GM12891 (cell line): ENCODE results near the gene ADCK1.
"Not testable (repeated sequence)": the region's sequence is repeated elsewhere in the genome, so short reads cannot be mapped to it uniquely, and the experiment has no call there.

ENCODE experiments used
- DNase-seq: peaks from one replicate; pipeline ENCODE4 v3.0.0; 2011; ENCODE audit warnings: low spot score; ENCODE audit not compliant: insufficient read length
- FAIRE-seq: peaks from 2 replicates; lab custom pipeline; 2011; peaks lifted over from hg19 to GRCh38; lab: Jason Lieb, UNC
- PAX5 ChIP-seq: IDR thresholded peaks from 2 replicates; pipeline ENCODE4 v1.6.1; 2011; ENCODE audit warnings: low read length, moderate library complexity, mild to moderate bottlenecking; ENCODE audit not compliant: insufficient read depth, severe bottlenecking
- POLR2A ChIP-seq: IDR thresholded peaks from 2 replicates; pipeline ENCODE4 v1.6.1; 2011; ENCODE audit warnings: low read depth, low read length, control low read depth
- POLR2AphosphoS5 ChIP-seq: IDR thresholded peaks from 2 replicates; pipeline ENCODE4 v1.6.1; 2011; ENCODE audit warnings: low read depth, low read length, control low read depth
- POU2F2 ChIP-seq: IDR thresholded peaks from 2 replicates; pipeline ENCODE4 v1.6.1; 2011; ENCODE audit warnings: low read depth, mild to moderate bottlenecking, control low read depth, low read length, moderate library complexity
- SPI1 ChIP-seq: IDR thresholded peaks from 2 replicates; pipeline ENCODE4 v1.6.1; 2011; ENCODE audit warnings: low read depth, low read length, control low read depth
- TAF1 ChIP-seq: IDR thresholded peaks from 2 replicates; pipeline ENCODE4 v1.6.1; 2011; ENCODE audit warnings: low read depth, low read length, control low read depth

ADCK1 gene

GRCh38 chr14:77880056-77880455 is 80.1 kb downstream of the ADCK1 start:
- no peak for FAIRE-seq
- no peak for TF ChIP-seq POLR2AphosphoS5
- no peak for TF ChIP-seq PAX5
- no peak for TF ChIP-seq SPI1
- TF ChIP-seq POU2F2 = no peak
- no peak for TF ChIP-seq POLR2A
- TF ChIP-seq TAF1 = no peak
- no peak for DNase-seq

- FAIRE-seq = peak; percentile 35
- DNase-seq = no peak
- TF ChIP-seq TAF1 (no peak), POLR2AphosphoS5 (no peak), SPI1 (no peak), POLR2A (no peak), POU2F2 (no peak), PAX5 (no peak)
Observed at GRCh38 chr14:77882098-77882497, 82.2 kb downstream of the ADCK1 start.

- TF ChIP-seq POLR2A = no peak
- TF ChIP-seq PAX5 = no peak
- TF ChIP-seq TAF1 = no peak
- no peak for TF ChIP-seq POLR2AphosphoS5
- no peak for TF ChIP-seq POU2F2
- TF ChIP-seq SPI1 = no peak
- FAIRE-seq = no peak
- no peak for DNase-seq
Observed at GRCh38 chr14:77882636-77883035, 82.7 kb downstream of the ADCK1 start.

- TF ChIP-seq POU2F2 (no peak), TAF1 (no peak), POLR2AphosphoS5 (no peak), PAX5 (no peak), SPI1 (no peak), POLR2A (no peak)
- FAIRE-seq (no peak), DNase-seq (no peak)
Observed at GRCh38 chr14:77883131-77883846, 83.4 kb downstream of the ADCK1 start.

- no peak for FAIRE-seq
- TF ChIP-seq PAX5 = no peak
- TF ChIP-seq TAF1 = no peak
- TF ChIP-seq POLR2AphosphoS5 = no peak
- no peak for TF ChIP-seq POLR2A
- no peak for TF ChIP-seq POU2F2
- TF ChIP-seq SPI1 = no peak
- no peak for DNase-seq
Observed at GRCh38 chr14:77883847-77884238, 83.9 kb downstream of the ADCK1 start.

- FAIRE-seq (no peak), DNase-seq (no peak)
- TF ChIP-seq PAX5 (no peak), SPI1 (no peak)
Observed at GRCh38 chr14:77885367-77885766, 85.5 kb downstream of the ADCK1 start.

- FAIRE-seq (no peak), DNase-seq (no peak)
- TF ChIP-seq SPI1 = no peak
- no peak for TF ChIP-seq TAF1
- TF ChIP-seq POLR2AphosphoS5 = no peak
Observed at GRCh38 chr14:77886010-77886409, 86.1 kb downstream of the ADCK1 start.

- not testable (repeated sequence) for FAIRE-seq, DNase-seq
Observed at GRCh38 chr14:77888903-77889302, 89.0 kb downstream of the ADCK1 start.

GRCh38 chr14:77889971-77890442 is 90.1 kb downstream of the ADCK1 start:
- no peak for DNase-seq
- TF ChIP-seq SPI1 = no peak
- TF ChIP-seq TAF1 = no peak
- TF ChIP-seq POLR2A = no peak
- TF ChIP-seq PAX5 = no peak
- no peak for TF ChIP-seq POLR2AphosphoS5
- TF ChIP-seq POU2F2 = no peak
- no peak for FAIRE-seq

GRCh38 chr14:77890873-77891272 is 91.0 kb downstream of the ADCK1 start:
- DNase-seq = no peak
- TF ChIP-seq POLR2A (no peak), POLR2AphosphoS5 (no peak), POU2F2 (no peak), PAX5 (no peak), TAF1 (no peak), SPI1 (no peak)
- FAIRE-seq = no peak

GRCh38 chr14:77892381-77892871 is 92.5 kb downstream of the ADCK1 start:
- TF ChIP-seq POU2F2 (no peak), PAX5 (no peak), SPI1 (no peak), POLR2AphosphoS5 (no peak), POLR2A (no peak), TAF1 (no peak)
- peak; percentile 61 for FAIRE-seq
- DNase-seq = no peak
